DMS153 (cell line): ENCODE measurements around the gene ACTBL2.
A peak's percentile ranks its signal among the peaks of the same experiment; 100 is the strongest.
"Not testable (repeated sequence)": the region's sequence is repeated elsewhere in the genome, so short reads cannot be mapped to it uniquely, and the experiment has no call there.

Experiments used
- DNase-seq: peaks from one replicate; lab custom pipeline; 2025; lab: John Stamatoyannopoulos, UW

ACTBL2 gene

DNA sequence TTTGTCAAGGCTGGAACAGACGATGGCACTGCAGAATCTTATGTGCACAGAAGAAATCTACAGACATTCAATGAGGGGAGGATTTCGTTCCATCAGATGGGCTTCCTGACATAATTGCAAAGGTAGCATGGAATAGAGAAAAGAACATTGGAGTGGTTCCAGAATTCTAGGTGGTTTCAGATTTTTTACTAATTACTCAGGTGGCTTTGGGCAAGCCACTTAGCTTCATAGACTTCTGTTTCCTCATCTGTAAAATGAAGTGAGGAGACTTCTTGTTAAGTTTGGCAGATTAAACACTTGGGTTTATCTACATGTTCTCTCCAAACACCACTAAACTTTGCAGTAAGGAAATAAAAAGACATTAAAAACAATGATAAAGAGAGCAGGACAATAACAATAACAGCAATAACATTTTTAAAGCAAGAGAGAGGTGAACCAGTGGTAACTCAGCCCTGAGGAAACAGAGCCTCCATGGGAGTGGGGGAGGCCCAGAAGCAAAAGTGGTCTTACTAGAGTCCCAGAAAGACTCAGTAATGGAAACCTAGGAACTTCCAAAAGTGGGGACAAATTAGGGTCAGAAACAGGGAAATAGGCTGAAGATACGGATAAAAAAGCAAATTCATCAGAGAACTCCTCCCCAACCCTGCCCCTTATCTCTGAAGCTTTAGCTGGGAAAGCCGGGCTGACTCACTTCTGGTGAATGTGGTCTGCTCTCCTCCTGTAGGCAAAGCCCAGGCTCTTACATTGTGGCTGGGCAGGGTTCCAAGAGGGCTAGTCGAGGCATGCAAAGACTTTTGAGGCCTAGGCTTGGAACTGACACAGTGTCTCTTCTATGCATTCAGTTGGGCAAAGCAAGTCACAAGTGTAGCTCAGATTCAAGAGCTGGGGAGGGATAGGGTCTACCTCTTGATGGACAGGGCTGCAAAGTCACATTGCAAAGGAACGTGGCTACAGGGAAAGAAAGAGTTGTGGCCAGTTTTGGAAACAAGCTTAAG, 11.8 kb upstream of the ACTBL2 start:
- peak; percentile 84 for DNase-seq

- DNase-seq, result no peak
Measured at GRCh38 chr5:57493034-57493433, 10.4 kb upstream of the ACTBL2 start.

- no peak for DNase-seq
Measured at GRCh38 chr5:57492632-57493031, 10.0 kb upstream of the ACTBL2 start.

- no peak for DNase-seq
Measured at GRCh38 chr5:57491369-57491965, 8.9 kb upstream of the ACTBL2 start.

DNA sequence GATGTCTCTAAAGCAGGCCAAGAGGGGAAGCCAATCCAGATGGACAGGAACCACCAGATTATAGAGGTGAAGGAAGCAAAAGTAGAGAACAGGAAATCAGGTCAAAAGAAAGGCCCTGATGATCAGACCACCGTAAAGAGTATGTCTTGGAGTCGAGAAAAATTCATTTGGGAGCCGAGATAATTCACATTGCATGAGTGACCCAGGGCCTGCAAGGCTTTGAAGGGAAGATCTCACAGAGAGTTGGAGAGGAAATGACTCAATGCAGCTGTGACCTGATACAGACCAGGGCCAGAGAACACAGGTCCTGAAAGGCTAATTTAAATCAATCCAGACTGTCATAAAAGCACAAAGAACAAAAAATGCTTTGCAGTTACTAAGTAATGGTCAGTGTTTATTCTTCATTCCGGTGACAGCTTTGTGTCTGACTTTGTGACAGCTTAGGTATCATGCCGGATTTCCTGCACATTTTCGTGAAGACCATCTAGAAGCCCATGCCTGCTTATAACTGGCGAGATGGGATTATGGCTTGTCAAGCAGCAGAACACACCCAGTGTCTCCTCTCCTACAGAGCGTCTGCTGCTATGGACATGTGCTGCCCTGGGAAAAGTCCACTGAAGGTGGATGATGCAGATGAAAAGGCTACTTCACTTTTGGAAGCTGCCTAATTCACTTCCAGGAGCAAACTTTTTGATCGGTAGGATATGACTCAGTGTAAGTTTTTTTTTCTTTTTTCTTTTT, 5.8 kb upstream of the ACTBL2 start:
- DNase-seq, result no peak

GRCh38 chr5:57486027-57486602, 3.5 kb upstream of the ACTBL2 start:
- no peak for DNase-seq

- no peak for DNase-seq
Measured at GRCh38 chr5:57478826-57479225, 3.8 kb downstream of the ACTBL2 start.

GRCh38 chr5:57476601-57477056, 6.0 kb downstream of the ACTBL2 start:
- no peak for DNase-seq

GRCh38 chr5:57470339-57470738, 12.3 kb downstream of the ACTBL2 start:
- no peak for DNase-seq

DNA sequence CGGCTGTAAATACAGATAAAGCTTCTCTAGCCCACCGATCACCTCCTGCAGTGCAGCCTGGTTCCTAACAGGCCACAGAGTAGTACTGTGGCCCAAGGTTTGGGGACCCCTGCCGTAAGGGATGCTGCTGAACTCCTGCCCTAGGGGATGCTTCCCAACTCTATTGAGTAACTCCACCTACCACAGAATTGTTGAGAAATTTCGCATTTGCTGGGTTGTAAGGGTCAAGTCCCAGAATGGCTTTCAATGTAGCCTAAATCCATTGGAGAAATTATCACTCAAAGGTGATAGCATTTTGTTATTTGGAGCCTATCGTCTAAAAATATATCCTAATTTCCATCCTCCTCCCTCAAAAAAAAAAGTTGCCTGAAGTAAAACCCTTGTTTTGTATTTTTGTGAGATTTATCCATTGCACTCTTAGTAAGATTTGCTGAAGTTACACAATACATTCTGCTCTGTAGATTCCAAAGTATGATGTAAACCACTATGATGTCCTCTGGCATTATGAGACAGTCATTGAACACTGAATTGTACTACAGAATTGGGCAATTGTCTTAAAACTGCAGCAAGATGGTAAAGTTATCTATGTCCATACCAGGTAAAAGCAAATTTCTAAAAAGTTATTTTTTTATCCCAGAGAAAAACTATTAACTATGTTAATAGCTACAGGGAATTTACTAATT, 14.0 kb downstream of the ACTBL2 start:
- DNase-seq, result no peak

GRCh38 chr5:57466544-57466943, 16.1 kb downstream of the ACTBL2 start:
- no peak for DNase-seq

DNA sequence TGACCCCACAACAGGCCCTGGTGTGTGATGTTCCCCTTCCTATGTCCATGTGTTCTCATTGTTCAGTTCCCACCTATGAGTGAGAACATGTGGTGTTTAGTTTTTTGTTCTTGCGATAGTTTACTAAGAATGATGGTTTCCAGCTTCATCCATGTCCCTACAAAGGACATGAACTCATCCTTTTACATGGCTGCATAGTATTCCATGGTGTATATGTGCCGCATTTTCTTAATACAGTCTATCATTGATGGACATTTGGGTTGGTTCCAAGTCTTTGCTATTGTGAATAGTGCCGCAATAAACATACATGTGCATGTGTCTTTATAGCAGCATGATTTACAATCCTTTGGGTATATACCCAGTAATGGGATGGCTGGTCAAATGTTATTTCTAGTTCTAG, 22.6 kb downstream of the ACTBL2 start:
- DNase-seq, result not testable (repeated sequence)

GRCh38 chr5:57458443-57458842, 24.2 kb downstream of the ACTBL2 start:
- DNase-seq, result no peak

GRCh38 chr5:57456531-57457135, 26.0 kb downstream of the ACTBL2 start:
- DNase-seq, result no peak

DNA sequence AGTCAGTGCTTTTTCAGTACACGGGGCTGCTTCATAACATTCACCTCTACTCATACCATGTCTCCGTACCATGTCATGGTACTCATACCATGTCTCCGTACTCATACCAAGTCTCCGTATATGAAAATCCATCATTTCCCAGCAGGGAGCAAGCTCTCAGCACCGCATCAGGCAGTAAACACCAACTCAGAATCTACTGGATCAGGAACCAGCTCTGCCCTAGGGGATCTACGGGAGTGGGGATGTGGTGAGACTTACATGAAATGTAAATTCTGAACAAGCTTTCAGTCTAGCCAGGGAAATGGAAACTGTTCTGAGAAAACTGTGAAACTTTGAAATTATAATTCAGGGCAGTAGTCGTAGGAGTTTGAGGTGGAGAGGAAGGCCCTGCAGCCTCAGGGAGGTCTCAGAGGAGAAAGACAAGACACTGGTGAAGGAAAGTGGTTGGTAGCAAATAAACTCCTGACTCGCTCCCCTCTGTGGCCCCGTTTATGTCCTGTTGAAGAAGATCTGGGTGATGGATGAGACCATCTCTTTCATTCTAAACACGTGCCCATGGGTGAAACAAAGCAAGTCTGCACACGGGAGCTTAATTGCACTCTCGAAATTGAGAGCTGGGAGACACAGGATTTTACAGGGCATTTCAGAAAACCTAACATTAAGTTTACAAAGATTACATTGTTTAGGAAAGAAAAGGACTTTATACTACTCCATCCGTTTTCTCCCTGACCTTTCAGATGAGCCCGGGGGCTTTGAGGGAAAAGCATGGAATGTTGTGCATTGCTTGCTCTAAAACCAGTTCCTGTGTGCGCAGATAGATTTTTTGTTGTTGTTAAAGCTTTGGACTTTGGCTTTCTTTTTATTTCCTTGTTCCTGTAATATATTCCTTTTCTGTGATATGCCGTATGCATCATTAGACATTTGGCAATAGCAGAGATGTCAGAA, 26.8 kb downstream of the ACTBL2 start:
- no peak for DNase-seq

DNA sequence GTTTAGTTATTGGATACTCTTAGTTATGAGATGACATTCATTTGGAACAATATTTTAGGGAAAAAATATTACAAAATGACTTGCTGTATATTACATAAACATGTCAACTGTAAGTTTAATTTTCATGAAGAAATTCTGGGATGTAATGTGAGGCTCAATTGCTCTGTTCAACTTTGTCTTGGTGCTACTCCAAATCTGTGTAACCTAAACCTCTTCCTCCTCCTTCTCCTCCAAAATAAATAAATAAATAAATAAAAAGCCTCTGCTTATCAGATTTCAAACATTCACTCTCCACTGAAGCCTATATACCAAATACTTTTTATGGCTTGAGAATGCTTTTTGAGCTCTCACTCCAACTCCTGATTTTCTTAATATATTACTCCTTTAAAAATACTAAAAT, 27.7 kb downstream of the ACTBL2 start:
- no peak for DNase-seq

DNA sequence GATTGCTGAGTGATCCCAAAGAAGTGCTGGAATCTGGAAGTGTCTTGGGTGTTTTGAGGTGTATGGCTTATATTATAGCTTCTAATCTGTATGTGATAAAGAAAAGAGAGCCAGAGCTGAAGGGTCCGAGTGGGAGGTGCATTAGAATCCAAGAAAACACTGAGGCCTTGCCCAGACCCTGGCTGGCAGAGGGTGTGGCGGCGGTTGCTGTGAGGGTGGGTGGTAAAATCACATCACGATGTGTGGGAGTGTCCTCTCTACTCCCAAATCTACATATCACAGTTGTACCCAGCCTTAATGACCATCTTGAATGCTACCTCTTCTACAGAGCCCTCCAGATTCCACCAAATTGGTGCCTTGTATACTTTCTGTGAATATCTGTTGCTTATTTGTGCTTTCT, 28.9 kb downstream of the ACTBL2 start:
- DNase-seq, result no peak

DNA sequence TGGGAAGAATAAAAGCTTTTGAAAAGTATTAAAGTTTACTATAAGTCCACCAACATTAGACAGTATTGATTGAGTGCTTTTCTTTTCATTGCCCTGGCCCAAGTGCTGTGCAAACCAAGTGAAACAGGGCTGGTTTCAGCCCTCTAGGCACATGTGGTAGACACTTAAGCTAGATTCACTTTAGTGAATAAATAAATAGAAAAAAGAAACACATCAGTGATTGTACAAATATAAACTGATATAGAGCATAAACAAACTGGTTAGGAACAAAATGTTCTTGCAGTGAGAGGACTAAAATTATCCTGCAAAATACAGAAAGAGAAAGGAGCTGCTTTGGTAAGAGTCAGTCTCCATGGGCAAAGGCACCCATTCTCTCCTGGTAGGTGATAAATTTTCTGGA, 29.7 kb downstream of the ACTBL2 start:
- DNase-seq, result no peak

- DNase-seq, result peak; percentile 35
Measured at GRCh38 chr5:57450991-57451876, 31.4 kb downstream of the ACTBL2 start.
